ENCODE results near the gene TASP1. TPM values are rescaled to one million over a fixed set of nuclear protein-coding genes. Genes with fewer than 3 reads are reported as not detected.

The TASP1 gene
- total RNA-seq, 2 experiments from 2014 or later, result 10.7 to 11.3 TPM

DNA sequence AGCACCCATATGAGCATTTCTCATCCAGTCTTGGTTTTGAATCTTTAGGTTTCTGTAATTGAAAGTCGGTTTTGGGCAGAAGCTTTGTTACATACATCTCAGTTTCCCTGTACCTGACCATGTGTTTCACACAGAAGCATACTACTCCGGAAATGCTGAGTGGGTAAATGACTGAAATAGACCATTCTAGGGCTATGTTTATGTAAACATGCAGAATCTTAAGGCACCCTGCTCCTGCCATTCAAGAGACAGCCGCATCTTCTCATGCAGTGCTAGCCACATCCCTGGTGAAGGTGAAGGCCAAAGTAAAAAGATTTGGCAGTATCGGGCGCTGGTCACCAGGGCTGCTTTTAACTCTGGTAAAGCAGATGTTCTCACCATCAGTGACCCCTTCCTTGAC is 246.3 kb downstream of the TASP1 start:
- TF ChIP-seq, protein P1, sequence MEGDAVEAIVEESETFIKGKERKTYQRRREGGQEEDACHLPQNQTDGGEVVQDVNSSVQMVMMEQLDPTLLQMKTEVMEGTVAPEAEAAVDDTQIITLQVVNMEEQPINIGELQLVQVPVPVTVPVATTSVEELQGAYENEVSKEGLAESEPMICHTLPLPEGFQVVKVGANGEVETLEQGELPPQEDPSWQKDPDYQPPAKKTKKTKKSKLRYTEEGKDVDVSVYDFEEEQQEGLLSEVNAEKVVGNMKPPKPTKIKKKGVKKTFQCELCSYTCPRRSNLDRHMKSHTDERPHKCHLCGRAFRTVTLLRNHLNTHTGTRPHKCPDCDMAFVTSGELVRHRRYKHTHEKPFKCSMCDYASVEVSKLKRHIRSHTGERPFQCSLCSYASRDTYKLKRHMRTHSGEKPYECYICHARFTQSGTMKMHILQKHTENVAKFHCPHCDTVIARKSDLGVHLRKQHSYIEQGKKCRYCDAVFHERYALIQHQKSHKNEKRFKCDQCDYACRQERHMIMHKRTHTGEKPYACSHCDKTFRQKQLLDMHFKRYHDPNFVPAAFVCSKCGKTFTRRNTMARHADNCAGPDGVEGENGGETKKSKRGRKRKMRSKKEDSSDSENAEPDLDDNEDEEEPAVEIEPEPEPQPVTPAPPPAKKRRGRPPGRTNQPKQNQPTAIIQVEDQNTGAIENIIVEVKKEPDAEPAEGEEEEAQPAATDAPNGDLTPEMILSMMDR (IDR thresholded peaks at IDR 0.05), result no peak
- ATAC-seq (ENCODE audit: poor library complexity), result no peak
- ChIA-PET POLR2A (no interaction called here), CTCF (no interaction called here)
- Histone ChIP-seq H3K4me1 (ENCODE audit: insufficient read depth, low read length) (no peaks in the 10 kb centered on the region), H3K9me3 (ENCODE audit: control insufficient read depth in 1 of 2, insufficient read depth in 1 of 2, low read length in 2 of 2) (peaks cover 0 to 6% of the 10 kb centered on the region in 2 experiments), H3K36me3 (ENCODE audit: insufficient read depth, low read length) (peaks cover 14% of the 10 kb centered on the region), H3K27me3 (ENCODE audit: control insufficient read depth in 1 of 2, insufficient read depth in 2 of 2, low read length in 2 of 2) (no peaks in the 10 kb centered on the region), H3K4me3 (ENCODE audit: low read length) (no peak overlapping the region), H3K27ac (ENCODE audit: low read depth in 1 of 2, low read length in 2 of 2) (no peak overlapping the region)
- Mint-ChIP-seq H3K27me3 (no peaks in the 10 kb centered on the region), H3K9me3 (peaks cover 4% of the 10 kb centered on the region), H3K27ac (no peak overlapping the region), H3K4me3 (no peak overlapping the region), H3K4me1 (ENCODE audit: low read depth) (no peaks in the 10 kb centered on the region), H3K36me3 (ENCODE audit: low read depth) (peaks cover 78% of the 10 kb centered on the region)
- intact Hi-C loops (cut with DNase I, micrococcal nuclease), result no loop called here
- no peak for DNase-seq

DNA sequence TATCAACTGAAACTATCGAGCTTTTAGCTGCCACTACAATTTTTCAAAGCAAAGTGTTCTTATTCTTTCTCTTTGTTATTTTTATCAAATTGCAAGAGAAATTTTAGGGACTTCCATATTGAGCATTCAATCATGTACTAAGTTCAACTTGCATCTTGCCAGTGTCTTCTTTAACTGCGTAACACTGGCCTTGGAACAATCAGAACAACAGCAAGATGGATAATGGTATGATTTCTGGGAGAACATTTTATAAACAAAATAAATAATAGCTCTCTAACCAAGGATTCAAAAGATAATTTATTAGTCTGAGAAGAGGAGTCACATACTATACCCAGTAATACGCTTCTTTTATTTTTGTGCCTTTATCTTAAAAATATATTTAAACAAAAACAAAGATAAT is 249.6 kb downstream of the TASP1 start:
- H3K27me3 Mint-ChIP-seq, result no peaks in the 10 kb centered on the region
- no peak overlapping the region for H3K27ac ChIP-seq (ENCODE audit: low read depth in 1 of 2, low read length in 2 of 2)
- no peak overlapping the region for H3K4me3 ChIP-seq (ENCODE audit: low read length)
- no peaks in the 10 kb centered on the region for H3K4me1 Mint-ChIP-seq (ENCODE audit: low read depth)
- TF ChIP-seq, protein P1 (IDR thresholded peaks at IDR 0.05), result no peak
- no peaks in the 10 kb centered on the region for H3K4me1 ChIP-seq (ENCODE audit: insufficient read depth, low read length)
- H3K9me3 ChIP-seq (ENCODE audit: control insufficient read depth in 1 of 2, insufficient read depth in 1 of 2, low read length in 2 of 2), result peaks cover 6 to 9% of the 10 kb centered on the region in 2 experiments
- no peak overlapping the region for H3K4me3 Mint-ChIP-seq
- no peak overlapping the region for H3K27ac Mint-ChIP-seq
- ATAC-seq (ENCODE audit: poor library complexity) (no peak), DNase-seq (no peak)
- ChIA-PET CTCF (no interaction called here), POLR2A (no interaction called here)
- no peaks in the 10 kb centered on the region for H3K27me3 ChIP-seq (ENCODE audit: control insufficient read depth in 1 of 2, insufficient read depth in 2 of 2, low read length in 2 of 2)
- H3K9me3 Mint-ChIP-seq, result peaks cover 12% of the 10 kb centered on the region
- H3K36me3 ChIP-seq (ENCODE audit: insufficient read depth, low read length), result peaks cover 16% of the 10 kb centered on the region
- peaks cover 93% of the 10 kb centered on the region for H3K36me3 Mint-ChIP-seq (ENCODE audit: low read depth)
- intact Hi-C loops (cut with DNase I, micrococcal nuclease), result no loop called here

DNA sequence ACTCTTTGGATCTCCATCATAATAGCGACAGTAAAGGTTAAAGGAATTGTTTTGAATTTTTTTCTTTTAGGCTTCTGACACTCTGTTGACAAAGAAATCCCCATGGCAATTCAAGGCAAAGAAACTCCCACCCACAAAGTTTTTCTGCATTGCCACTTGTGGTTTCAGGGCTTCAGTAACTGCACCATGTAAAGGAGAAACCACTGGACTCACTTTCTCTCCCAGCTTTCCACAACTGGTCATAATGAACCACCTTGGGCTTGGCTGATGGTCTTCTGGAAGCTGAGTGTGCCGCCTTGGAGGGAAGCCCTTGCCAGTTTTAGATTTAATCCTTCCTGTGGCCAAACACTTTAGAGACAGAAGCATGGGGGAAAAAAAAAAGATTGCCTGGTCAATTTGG is 254.6 kb downstream of the TASP1 start:
- Histone ChIP-seq H3K9me3 (ENCODE audit: control insufficient read depth in 1 of 2, insufficient read depth in 1 of 2, low read length in 2 of 2) (peaks cover 19 to 24% of the 10 kb centered on the region in 2 experiments), H3K27me3 (ENCODE audit: control insufficient read depth in 1 of 2, insufficient read depth in 2 of 2, low read length in 2 of 2) (no peaks in the 10 kb centered on the region), H3K36me3 (ENCODE audit: insufficient read depth, low read length) (peaks cover 10% of the 10 kb centered on the region), H3K4me3 (ENCODE audit: low read length) (no peak overlapping the region), H3K4me1 (ENCODE audit: insufficient read depth, low read length) (no peaks in the 10 kb centered on the region), H3K27ac (ENCODE audit: low read depth in 1 of 2, low read length in 2 of 2) (no peak overlapping the region)
- no peaks in the 10 kb centered on the region for H3K27me3 Mint-ChIP-seq
- ChIA-PET POLR2A (no interaction called here), CTCF (no interaction called here)
- H3K4me3 Mint-ChIP-seq, result no peak overlapping the region
- no peak overlapping the region for H3K27ac Mint-ChIP-seq
- intact Hi-C loops (cut with DNase I, micrococcal nuclease), result no loop called here
- DNase-seq (no peak), ATAC-seq (ENCODE audit: poor library complexity) (no peak)
- no peaks in the 10 kb centered on the region for H3K4me1 Mint-ChIP-seq (ENCODE audit: low read depth)
- H3K9me3 Mint-ChIP-seq, result peaks cover 28% of the 10 kb centered on the region
- H3K36me3 Mint-ChIP-seq (ENCODE audit: low read depth), result peaks cover 71% of the 10 kb centered on the region
- TF ChIP-seq, protein P1 (IDR thresholded peaks at IDR 0.05), result no peak
